ENCODE data around the gene VWF. TPM values are rescaled to one million over a fixed set of nuclear protein-coding genes. Genes with fewer than 3 reads are reported as not detected.
A peak's percentile ranks its signal among the peaks of the same experiment; 100 is the strongest.

The VWF gene
- total and polyA plus RNA-seq, 2 of the 13 experiments (the other 11 are each of a cell fraction or from before 2014, with no cell fraction given) = 0.20 to 0.25 TPM

DNA sequence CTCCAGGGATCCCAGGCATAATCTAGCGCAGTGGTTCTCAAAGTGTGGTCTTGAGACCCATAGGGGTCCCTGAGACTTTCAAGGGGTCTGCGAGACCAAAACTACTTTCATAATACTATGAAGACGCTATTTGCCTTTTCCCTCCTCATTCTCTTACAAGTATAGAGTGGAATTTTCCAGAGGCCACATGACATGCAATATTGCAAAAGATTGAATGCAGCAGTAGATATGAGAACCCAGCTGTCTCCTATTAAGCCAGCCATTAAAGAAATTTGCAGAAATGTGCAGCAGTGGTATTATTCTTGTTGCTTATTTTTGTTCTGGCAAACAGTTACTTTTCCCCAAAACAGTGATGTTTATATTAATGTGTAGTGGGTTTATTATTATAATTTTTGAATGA lies 62.8 kb downstream of the VWF start (continued):
- TF ChIP-seq, protein P1, sequence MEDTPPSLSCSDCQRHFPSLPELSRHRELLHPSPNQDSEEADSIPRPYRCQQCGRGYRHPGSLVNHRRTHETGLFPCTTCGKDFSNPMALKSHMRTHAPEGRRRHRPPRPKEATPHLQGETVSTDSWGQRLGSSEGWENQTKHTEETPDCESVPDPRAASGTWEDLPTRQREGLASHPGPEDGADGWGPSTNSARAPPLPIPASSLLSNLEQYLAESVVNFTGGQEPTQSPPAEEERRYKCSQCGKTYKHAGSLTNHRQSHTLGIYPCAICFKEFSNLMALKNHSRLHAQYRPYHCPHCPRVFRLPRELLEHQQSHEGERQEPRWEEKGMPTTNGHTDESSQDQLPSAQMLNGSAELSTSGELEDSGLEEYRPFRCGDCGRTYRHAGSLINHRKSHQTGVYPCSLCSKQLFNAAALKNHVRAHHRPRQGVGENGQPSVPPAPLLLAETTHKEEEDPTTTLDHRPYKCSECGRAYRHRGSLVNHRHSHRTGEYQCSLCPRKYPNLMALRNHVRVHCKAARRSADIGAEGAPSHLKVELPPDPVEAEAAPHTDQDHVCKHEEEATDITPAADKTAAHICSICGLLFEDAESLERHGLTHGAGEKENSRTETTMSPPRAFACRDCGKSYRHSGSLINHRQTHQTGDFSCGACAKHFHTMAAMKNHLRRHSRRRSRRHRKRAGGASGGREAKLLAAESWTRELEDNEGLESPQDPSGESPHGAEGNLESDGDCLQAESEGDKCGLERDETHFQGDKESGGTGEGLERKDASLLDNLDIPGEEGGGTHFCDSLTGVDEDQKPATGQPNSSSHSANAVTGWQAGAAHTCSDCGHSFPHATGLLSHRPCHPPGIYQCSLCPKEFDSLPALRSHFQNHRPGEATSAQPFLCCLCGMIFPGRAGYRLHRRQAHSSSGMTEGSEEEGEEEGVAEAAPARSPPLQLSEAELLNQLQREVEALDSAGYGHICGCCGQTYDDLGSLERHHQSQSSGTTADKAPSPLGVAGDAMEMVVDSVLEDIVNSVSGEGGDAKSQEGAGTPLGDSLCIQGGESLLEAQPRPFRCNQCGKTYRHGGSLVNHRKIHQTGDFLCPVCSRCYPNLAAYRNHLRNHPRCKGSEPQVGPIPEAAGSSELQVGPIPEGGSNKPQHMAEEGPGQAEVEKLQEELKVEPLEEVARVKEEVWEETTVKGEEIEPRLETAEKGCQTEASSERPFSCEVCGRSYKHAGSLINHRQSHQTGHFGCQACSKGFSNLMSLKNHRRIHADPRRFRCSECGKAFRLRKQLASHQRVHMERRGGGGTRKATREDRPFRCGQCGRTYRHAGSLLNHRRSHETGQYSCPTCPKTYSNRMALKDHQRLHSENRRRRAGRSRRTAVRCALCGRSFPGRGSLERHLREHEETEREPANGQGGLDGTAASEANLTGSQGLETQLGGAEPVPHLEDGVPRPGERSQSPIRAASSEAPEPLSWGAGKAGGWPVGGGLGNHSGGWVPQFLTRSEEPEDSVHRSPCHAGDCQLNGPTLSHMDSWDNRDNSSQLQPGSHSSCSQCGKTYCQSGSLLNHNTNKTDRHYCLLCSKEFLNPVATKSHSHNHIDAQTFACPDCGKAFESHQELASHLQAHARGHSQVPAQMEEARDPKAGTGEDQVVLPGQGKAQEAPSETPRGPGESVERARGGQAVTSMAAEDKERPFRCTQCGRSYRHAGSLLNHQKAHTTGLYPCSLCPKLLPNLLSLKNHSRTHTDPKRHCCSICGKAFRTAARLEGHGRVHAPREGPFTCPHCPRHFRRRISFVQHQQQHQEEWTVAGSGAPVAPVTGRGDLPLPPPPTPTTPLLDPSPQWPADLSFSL (CRISPR knock-in tag; IDR thresholded peaks at IDR 0.05) = no peak

DNA sequence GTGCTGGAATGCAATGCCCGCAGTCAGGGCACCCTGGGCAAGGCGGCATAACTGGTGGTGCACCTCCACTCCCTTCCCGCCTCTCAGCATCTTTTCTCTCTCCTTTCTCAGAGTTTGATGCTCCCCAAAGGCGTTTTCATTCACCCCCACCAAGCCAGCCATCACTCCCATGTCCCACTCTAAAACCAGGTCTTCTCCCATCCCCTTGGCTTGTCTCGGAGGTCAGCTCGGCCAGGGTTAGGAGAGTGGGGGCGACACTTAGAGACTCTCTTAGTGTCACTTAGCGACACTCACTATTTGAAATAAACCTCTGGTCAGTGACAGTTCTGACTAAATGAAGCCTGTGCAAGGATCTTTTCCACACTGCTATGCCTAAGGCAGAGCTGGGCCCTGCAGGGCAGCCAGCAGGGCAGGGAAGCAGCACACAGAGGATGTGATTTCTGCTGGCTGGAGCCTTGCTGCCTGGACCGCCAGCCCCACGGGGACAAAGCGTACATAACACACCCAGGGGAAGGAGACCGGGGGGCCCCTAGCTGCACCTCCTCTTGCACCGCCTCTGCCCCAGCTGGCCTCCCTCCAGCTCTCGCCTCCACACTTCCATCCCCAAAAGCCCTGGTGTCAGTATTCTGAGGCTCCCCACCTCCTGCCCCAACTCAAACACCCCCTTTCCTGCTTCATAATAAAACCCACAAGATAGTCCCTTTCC lies 64.5 kb downstream of the VWF start:
- no peaks in the 10 kb centered on the region; a peak in 1 of 5 replicates for H3K27me3 ChIP-seq (ENCODE audit: control insufficient read depth in 1 of 2, insufficient read depth in 2 of 2, low read length in 2 of 2)
- no peak overlapping the region for H3K9ac ChIP-seq (ENCODE audit: insufficient read depth, low read depth, low read length)
- H4K20me1 ChIP-seq (ENCODE audit: insufficient read depth, low read length) = no peaks in the 10 kb centered on the region
- POLR2A ChIA-PET = no interaction called here
- 74% methylated on average over 11 of the region's 14 CpGs for WGBS (ENCODE audit: low lambda C conversion rate)
- no TSS peak for BruUV-seq (replicated peaks)
- in situ Hi-C loops (cut with HindIII; ENCODE audit: extremely low pct_ligation_motif_present, low pct_unique_long_range_greater_than_20kb) = loop anchor here (5.0 to 25.0 kb wide), 3 partner anchors 122 to 402 kb away; partner anchors contain the start of genes TAPBPL and VAMP1
- CTCF ChIA-PET (ENCODE audit: low intra/inter-chr PET ratio, low total read pairs) = no interaction called here
- no peak overlapping the region; a peak in 1 of 6 replicates for H3K4me3 ChIP-seq (replicated peaks in 1 of 3; ENCODE audit: insufficient read depth in 1 of 3, low read depth in 2 of 3, low read length in 3 of 3)
- no peak overlapping the region for H3K27ac ChIP-seq (ENCODE audit: extremely low read length, insufficient read depth, low read length)
- DNase-seq (ENCODE audit: low spot score) (no peak), FAIRE-seq (no peak), ATAC-seq (peak; percentile 8; the same call in 1 of the 3 replicates)
- H2AFZ ChIP-seq (ENCODE audit: low read length) = no peak overlapping the region
- H3K79me2 ChIP-seq (ENCODE audit: insufficient read depth, low read length) = no peaks in the 10 kb centered on the region
- no peaks in the 10 kb centered on the region for H3K36me3 ChIP-seq (replicated peaks in 1 of 2; ENCODE audit: control insufficient read depth in 1 of 2, insufficient read depth in 2 of 2, low read length in 2 of 2)
- intact Hi-C loops (cut with micrococcal nuclease; ENCODE audit: unreplicated experiment) = loop anchor here (5.0 kb wide), 1 partner anchor 122 kb away; no protein-coding TSS in a partner anchor
- H3K4me1 ChIP-seq (ENCODE audit: insufficient read depth, low read length) = peaks cover 75% of the 10 kb centered on the region
- no peaks in the 10 kb centered on the region for H3K9me3 ChIP-seq (ENCODE audit: low read length)
- H3K4me2 ChIP-seq (ENCODE audit: low read depth, low read length) = peak overlapping the region; percentile 26
- TF ChIP-seq RFX1 (IDR thresholded peaks at IDR 0.05) = no peak
- TF ChIP-seq, protein P2, sequence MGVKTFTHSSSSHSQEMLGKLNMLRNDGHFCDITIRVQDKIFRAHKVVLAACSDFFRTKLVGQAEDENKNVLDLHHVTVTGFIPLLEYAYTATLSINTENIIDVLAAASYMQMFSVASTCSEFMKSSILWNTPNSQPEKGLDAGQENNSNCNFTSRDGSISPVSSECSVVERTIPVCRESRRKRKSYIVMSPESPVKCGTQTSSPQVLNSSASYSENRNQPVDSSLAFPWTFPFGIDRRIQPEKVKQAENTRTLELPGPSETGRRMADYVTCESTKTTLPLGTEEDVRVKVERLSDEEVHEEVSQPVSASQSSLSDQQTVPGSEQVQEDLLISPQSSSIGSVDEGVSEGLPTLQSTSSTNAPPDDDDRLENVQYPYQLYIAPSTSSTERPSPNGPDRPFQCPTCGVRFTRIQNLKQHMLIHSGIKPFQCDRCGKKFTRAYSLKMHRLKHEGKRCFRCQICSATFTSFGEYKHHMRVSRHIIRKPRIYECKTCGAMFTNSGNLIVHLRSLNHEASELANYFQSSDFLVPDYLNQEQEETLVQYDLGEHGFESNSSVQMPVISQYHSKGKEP (CRISPR knock-in tag; IDR thresholded peaks at IDR 0.05) = no peak
- no peak for TF ChIP-seq ZNF546 (CRISPR knock-in tag; conservative IDR thresholded peaks at IDR 0.05)
- no peak for TF ChIP-seq CENPT (CRISPR knock-in tag; IDR thresholded peaks at IDR 0.05; ENCODE audit: low read depth)
- TF ChIP-seq, protein P3, sequence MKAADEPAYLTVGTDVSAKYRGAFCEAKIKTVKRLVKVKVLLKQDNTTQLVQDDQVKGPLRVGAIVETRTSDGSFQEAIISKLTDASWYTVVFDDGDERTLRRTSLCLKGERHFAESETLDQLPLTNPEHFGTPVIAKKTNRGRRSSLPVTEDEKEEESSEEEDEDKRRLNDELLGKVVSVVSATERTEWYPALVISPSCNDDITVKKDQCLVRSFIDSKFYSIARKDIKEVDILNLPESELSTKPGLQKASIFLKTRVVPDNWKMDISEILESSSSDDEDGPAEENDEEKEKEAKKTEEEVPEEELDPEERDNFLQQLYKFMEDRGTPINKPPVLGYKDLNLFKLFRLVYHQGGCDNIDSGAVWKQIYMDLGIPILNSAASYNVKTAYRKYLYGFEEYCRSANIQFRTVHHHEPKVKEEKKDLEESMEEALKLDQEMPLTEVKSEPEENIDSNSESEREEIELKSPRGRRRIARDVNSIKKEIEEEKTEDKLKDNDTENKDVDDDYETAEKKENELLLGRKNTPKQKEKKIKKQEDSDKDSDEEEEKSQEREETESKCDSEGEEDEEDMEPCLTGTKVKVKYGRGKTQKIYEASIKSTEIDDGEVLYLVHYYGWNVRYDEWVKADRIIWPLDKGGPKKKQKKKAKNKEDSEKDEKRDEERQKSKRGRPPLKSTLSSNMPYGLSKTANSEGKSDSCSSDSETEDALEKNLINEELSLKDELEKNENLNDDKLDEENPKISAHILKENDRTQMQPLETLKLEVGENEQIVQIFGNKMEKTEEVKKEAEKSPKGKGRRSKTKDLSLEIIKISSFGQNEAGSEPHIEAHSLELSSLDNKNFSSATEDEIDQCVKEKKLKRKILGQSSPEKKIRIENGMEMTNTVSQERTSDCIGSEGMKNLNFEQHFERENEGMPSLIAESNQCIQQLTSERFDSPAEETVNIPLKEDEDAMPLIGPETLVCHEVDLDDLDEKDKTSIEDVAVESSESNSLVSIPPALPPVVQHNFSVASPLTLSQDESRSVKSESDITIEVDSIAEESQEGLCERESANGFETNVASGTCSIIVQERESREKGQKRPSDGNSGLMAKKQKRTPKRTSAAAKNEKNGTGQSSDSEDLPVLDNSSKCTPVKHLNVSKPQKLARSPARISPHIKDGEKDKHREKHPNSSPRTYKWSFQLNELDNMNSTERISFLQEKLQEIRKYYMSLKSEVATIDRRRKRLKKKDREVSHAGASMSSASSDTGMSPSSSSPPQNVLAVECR (CRISPR knock-in tag; IDR thresholded peaks at IDR 0.05; ENCODE audit: borderline replicate concordance) = no peak
- TF ChIP-seq, protein P4, sequence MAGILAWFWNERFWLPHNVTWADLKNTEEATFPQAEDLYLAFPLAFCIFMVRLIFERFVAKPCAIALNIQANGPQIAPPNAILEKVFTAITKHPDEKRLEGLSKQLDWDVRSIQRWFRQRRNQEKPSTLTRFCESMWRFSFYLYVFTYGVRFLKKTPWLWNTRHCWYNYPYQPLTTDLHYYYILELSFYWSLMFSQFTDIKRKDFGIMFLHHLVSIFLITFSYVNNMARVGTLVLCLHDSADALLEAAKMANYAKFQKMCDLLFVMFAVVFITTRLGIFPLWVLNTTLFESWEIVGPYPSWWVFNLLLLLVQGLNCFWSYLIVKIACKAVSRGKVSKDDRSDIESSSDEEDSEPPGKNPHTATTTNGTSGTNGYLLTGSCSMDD (CRISPR knock-in tag; IDR thresholded peaks at IDR 0.05) = no peak
- TF ChIP-seq SUZ12 (IDR thresholded peaks at IDR 0.05; ENCODE audit: low read depth, low read length) = no peak

All from HepG2 (cell line).